ENCODE data around the gene CMBL.

CMBL gene

DNA sequence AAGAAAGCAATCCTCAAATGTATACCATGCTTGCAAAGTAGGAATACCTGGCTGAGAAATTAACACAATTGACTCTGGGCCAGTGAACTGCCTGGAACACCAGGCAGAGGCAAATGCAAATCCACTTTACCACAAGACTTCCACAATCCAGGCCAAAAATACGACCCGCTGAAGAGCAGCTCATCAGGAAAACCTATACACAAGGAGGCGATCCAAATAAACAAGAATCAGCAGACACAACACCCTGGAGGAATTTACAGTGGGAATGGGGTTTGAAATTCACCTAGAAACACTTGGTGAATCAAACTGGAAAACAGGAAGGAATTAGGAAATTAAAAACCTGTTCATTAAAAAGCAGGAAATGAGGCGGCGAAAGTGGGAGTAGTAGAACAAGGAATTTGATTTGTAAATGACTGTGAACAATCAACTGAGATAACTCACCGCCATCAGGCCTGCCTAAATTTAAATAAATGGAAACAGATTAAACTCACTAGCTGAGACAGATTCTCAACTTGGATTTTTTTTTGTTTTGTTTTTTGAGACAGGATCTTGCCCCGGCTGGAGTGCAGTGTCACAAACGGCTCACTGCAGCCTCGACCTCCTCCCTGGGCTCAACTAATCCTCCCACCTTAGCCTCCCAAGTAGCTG, 15.9 kb downstream of the CMBL start:
- DNase-seq (ENCODE audit: low read depth, low spot score), result no peak
- TF ChIP-seq, protein P1, sequence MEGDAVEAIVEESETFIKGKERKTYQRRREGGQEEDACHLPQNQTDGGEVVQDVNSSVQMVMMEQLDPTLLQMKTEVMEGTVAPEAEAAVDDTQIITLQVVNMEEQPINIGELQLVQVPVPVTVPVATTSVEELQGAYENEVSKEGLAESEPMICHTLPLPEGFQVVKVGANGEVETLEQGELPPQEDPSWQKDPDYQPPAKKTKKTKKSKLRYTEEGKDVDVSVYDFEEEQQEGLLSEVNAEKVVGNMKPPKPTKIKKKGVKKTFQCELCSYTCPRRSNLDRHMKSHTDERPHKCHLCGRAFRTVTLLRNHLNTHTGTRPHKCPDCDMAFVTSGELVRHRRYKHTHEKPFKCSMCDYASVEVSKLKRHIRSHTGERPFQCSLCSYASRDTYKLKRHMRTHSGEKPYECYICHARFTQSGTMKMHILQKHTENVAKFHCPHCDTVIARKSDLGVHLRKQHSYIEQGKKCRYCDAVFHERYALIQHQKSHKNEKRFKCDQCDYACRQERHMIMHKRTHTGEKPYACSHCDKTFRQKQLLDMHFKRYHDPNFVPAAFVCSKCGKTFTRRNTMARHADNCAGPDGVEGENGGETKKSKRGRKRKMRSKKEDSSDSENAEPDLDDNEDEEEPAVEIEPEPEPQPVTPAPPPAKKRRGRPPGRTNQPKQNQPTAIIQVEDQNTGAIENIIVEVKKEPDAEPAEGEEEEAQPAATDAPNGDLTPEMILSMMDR (IDR thresholded peaks at IDR 0.05; ENCODE audit: low read depth, low read length), result no peak
- no peak overlapping the region for H3K4me3 ChIP-seq (ENCODE audit: low read depth, low read length)
- in situ Hi-C loops (cut with HindIII; ENCODE audit: low sequenced_read_pairs), result no loop called here

DNA sequence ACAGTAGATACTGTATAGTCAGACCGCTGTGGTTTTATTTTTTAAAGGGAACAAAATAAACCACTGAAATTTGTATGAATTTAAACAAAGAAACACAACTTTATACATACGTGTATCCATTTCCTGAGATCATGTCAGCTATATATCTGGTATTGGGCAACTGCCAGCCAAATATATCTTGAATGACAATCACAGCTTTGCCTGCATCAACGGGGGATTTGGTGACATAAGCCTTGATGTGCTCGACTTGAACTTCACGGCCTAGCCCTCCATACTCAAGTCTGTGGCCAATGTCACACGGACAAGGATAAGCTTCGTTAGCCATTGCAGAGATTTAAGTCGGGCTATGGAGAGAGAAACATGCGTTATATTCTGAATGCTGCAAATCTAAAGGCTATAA, 17.3 kb downstream of the CMBL start:
- no peak overlapping the region for H3K4me3 ChIP-seq (ENCODE audit: low read depth, low read length)
- in situ Hi-C loops (cut with HindIII; ENCODE audit: low sequenced_read_pairs), result no loop called here
- TF ChIP-seq, protein P1 (IDR thresholded peaks at IDR 0.05; ENCODE audit: low read depth, low read length), result no peak
- DNase-seq (ENCODE audit: low read depth, low spot score), result no peak

DNA sequence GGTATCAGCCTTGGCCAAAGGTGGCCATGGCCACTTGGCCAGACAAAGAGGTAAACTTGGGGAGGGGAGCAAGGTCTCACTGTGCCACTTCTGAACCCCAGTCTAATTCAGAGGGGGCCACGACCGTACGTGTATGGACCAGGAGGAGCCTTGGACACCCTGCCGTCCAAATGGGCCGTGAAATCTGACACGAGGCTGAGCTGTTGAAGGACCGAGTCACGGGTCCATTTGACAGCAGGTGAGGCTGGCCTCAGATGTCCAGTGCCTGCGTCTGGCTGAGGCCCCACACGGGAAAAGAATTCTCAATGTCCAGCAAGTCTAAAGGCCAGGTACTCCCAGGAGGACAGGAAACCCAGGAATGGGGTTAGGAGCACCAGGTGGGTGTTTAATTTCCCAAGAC, 17.7 kb downstream of the CMBL start:
- in situ Hi-C loops (cut with HindIII; ENCODE audit: low sequenced_read_pairs), result no loop called here

DNA sequence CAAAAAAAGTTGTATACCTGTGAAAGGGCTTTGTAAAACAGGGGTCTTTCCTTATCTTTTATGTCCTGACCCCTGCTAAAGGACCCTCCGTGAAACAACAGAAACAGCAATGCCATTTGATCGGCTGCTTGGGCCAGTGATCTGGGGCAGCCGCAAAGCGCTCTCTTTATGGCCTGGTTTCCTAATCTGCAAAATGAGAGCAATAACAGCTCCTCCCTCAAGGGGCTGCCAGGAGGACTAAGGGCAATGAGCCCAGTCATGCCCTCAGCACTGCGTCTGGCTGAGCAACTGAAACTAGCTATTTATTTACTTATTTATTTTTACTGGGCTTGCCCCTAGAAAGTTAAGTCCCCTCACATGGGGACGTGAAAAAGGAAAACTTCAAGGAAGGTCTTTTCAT, 18.3 kb downstream of the CMBL start:
- TF ChIP-seq, protein P1 (IDR thresholded peaks at IDR 0.05; ENCODE audit: low read depth, low read length), result no peak
- in situ Hi-C loops (cut with HindIII; ENCODE audit: low sequenced_read_pairs), result no loop called here
- no peak overlapping the region for H3K4me3 ChIP-seq (ENCODE audit: low read depth, low read length)
- no peak for DNase-seq (ENCODE audit: low read depth, low spot score)

More for the DNA sequence above, 17.7 kb downstream of the CMBL start:
- H3K4me3 ChIP-seq (ENCODE audit: low read depth, low read length), result no peak overlapping the region
- no peak for DNase-seq (ENCODE audit: low read depth, low spot score)
- TF ChIP-seq, protein P1 (IDR thresholded peaks at IDR 0.05; ENCODE audit: low read depth, low read length), result no peak

DNA sequence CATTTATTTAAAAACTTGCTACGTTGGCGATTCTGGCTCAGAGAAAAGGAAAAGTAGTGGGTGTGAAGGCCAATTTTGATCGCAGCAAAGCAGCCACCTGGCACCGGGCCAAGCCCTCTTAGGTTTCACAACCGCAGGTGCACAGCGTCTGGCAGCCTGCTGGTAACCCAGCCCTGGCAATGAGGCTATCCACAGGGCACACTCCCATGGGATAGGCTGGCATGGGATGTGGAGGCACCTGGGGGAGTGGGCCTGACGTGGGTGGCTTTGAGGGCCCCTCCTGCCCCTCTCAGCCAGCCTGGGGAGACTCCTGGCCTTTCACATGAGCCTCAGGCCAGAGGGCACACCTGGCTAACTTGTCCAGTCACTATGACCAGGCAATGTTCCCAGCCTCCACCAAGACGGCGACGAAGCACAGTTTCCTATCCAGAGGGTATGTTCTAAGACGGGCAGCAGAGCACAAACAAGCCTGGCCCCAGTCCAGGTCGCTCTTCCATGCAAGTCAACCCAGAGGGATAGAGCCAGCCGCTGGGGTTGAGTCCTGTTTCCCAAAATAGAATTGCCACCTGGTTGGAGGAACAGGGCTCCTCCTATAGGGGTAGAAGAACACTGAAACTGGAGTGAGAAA, 19.0 kb downstream of the CMBL start:
- no peak for DNase-seq (ENCODE audit: low read depth, low spot score)
- in situ Hi-C loops (cut with HindIII; ENCODE audit: low sequenced_read_pairs), result no loop called here
- H3K4me3 ChIP-seq (ENCODE audit: low read depth, low read length), result no peak overlapping the region
- TF ChIP-seq, protein P1 (IDR thresholded peaks at IDR 0.05; ENCODE audit: low read depth, low read length), result no peak

DNA sequence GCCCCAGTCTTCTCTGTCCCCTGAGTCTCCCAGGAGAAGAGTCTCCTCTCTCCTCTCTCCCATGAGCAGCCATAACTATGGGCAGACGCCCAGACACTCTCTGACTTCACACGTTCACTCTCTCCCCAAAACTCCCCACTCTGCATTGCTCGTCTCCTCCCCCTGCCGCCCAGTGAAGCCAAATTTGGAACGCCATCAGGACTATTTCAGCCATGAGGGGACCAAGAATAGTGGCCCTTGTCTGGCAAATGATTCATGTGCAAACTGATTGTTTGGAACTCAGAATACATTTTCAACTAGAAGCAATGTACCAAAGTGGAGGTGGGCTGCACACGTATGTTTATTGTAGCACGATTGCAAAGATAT, 20.9 kb downstream of the CMBL start:
- in situ Hi-C loops (cut with HindIII; ENCODE audit: low sequenced_read_pairs), result no loop called here
- TF ChIP-seq, protein P1 (IDR thresholded peaks at IDR 0.05; ENCODE audit: low read depth, low read length), result no peak
- DNase-seq (ENCODE audit: low read depth, low spot score), result no peak
- H3K4me3 ChIP-seq (ENCODE audit: low read depth, low read length), result no peak overlapping the region

All from astrocyte of the spinal cord (primary cell).